ENCODE data around the gene ARL3.

Gene ARL3

GRCh38 chr10:102633287-102633686 lies 80.9 kb downstream of the ARL3 start:
- DNase-seq, result no peak

- no peak for DNase-seq
Measured at GRCh38 chr10:102632394-102633111, 81.6 kb downstream of the ARL3 start.

GRCh38 chr10:102631525-102632393 lies 82.4 kb downstream of the ARL3 start:
- no peak for DNase-seq

GRCh38 chr10:102630663-102631062 lies 83.5 kb downstream of the ARL3 start:
- no peak for DNase-seq

GRCh38 chr10:102629661-102630614 lies 84.3 kb downstream of the ARL3 start:
- DNase-seq, result no peak

GRCh38 chr10:102628451-102628911 lies 85.7 kb downstream of the ARL3 start:
- DNase-seq, result no peak

GRCh38 chr10:102627736-102628293 lies 86.4 kb downstream of the ARL3 start:
- DNase-seq, result no peak

GRCh38 chr10:102627291-102627735 lies 86.9 kb downstream of the ARL3 start:
- no peak for DNase-seq

GRCh38 chr10:102626026-102626685 lies 88.0 kb downstream of the ARL3 start:
- no peak for DNase-seq

- DNase-seq, result no peak
Measured at GRCh38 chr10:102624751-102625645, 89.2 kb downstream of the ARL3 start.

- no peak for DNase-seq
Measured at GRCh38 chr10:102624094-102624493, 90.1 kb downstream of the ARL3 start.
